Neural crest cell (in vitro differentiated cells): ENCODE data around the gene ZDHHC11B. TPM values are rescaled to one million over a fixed set of nuclear protein-coding genes. Genes with fewer than 3 reads are reported as not detected.
"Not testable (repeated sequence)": the region's sequence is repeated elsewhere in the genome, so short reads cannot be mapped to it uniquely, and the experiment has no call there.

Experiments
- DNase-seq: peaks from one replicate; pipeline ENCODE4 v3.0.0; 2021; ENCODE audit warnings: low read depth, mixed read lengths, low spot score
- H3K27ac Mint-ChIP-seq: one replicate; pipeline ENCODE4 v1.8.0; 2021; ENCODE audit warnings: mild to moderate bottlenecking, mixed read lengths; ENCODE audit not compliant: unreplicated experiment
- H3K27me3 Mint-ChIP-seq: 2 replicates; pipeline ENCODE4 v1.8.0; 2021; ENCODE audit warnings: low read depth, mild to moderate bottlenecking, mixed read lengths
- H3K36me3 Mint-ChIP-seq: 2 replicates; pipeline ENCODE4 v1.8.0; 2021; ENCODE audit warnings: low read depth, mild to moderate bottlenecking, mixed read lengths
- H3K4me1 Mint-ChIP-seq: 2 replicates; pipeline ENCODE4 v1.8.0; 2021; ENCODE audit warnings: mixed read lengths
- H3K4me3 Mint-ChIP-seq: one replicate; pipeline ENCODE4 v1.8.0; 2021; ENCODE audit warnings: mild to moderate bottlenecking, mixed read lengths
- H3K9me3 Mint-ChIP-seq: 2 replicates; pipeline ENCODE4 v1.8.0; 2021; ENCODE audit warnings: mixed read lengths
- CTCF ChIP-seq: fragments of 200-600 bp; sonication (generic); conservative IDR thresholded peaks from 2 replicates; pipeline ENCODE4 v1.5.0; 2021; ENCODE audit warnings: antibody characterized with exemption, mild to moderate bottlenecking
- total RNA-seq: library from RNA; stranded (reverse); gene quantifications from 2 replicates; pipeline ENCODE4 v1.2.1, GENCODE V29; 2021

The ZDHHC11B gene
- total RNA-seq, 1 donor from 2014 or later = 3.0 TPM

GRCh38 chr5:816176-816575 is 31.6 kb upstream of the ZDHHC11B start:
- Mint-ChIP-seq H3K9me3 (no peaks in the 10 kb centered on the region), H3K4me3 (no peak overlapping the region), H3K27me3 (no peaks in the 10 kb centered on the region), H3K36me3 (peaks cover 16% of the 10 kb centered on the region), H3K27ac (no peak overlapping the region), H3K4me1 (no peaks in the 10 kb centered on the region)
- DNase-seq = no peak
- TF ChIP-seq CTCF = no peak

- no peak for DNase-seq
- no peaks in the 10 kb centered on the region for H3K27me3 Mint-ChIP-seq
- TF ChIP-seq CTCF = no peak
- H3K4me1 Mint-ChIP-seq = no peaks in the 10 kb centered on the region
- no peak overlapping the region for H3K27ac Mint-ChIP-seq
- H3K4me3 Mint-ChIP-seq = no peak overlapping the region
- peaks cover 16% of the 10 kb centered on the region for H3K36me3 Mint-ChIP-seq
- H3K9me3 Mint-ChIP-seq = no peaks in the 10 kb centered on the region
Observed at GRCh38 chr5:815449-815848, 30.9 kb upstream of the ZDHHC11B start.

GRCh38 chr5:813575-813974 is 29.0 kb upstream of the ZDHHC11B start:
- not testable (repeated sequence) for H3K27me3 Mint-ChIP-seq, H3K9me3 Mint-ChIP-seq, DNase-seq, H3K27ac Mint-ChIP-seq, H3K4me3 Mint-ChIP-seq, H3K4me1 Mint-ChIP-seq
- H3K36me3 Mint-ChIP-seq = peaks cover 16% of the 10 kb centered on the region

GRCh38 chr5:811384-811783 is 26.9 kb upstream of the ZDHHC11B start:
- H3K27ac Mint-ChIP-seq, H3K27me3 Mint-ChIP-seq, H3K9me3 Mint-ChIP-seq, H3K4me1 Mint-ChIP-seq, DNase-seq, H3K4me3 Mint-ChIP-seq: not testable (repeated sequence)
- H3K36me3 Mint-ChIP-seq = peaks cover 10% of the 10 kb centered on the region

- H3K27ac Mint-ChIP-seq, H3K4me1 Mint-ChIP-seq, DNase-seq, H3K4me3 Mint-ChIP-seq, H3K36me3 Mint-ChIP-seq, H3K9me3 Mint-ChIP-seq, H3K27me3 Mint-ChIP-seq: not testable (repeated sequence)
Observed at GRCh38 chr5:807719-808514, 23.4 kb upstream of the ZDHHC11B start.

- Mint-ChIP-seq H3K27ac (no peak overlapping the region), H3K36me3 (peaks cover 12% of the 10 kb centered on the region), H3K4me1 (no peaks in the 10 kb centered on the region), H3K27me3 (no peaks in the 10 kb centered on the region), H3K9me3 (peaks cover 13% of the 10 kb centered on the region), H3K4me3 (no peak overlapping the region)
- TF ChIP-seq CTCF = no peak
- no peak for DNase-seq
Observed at GRCh38 chr5:801472-801871, 16.9 kb upstream of the ZDHHC11B start.

GRCh38 chr5:801055-801454 is 16.5 kb upstream of the ZDHHC11B start:
- H3K27ac Mint-ChIP-seq = not testable (repeated sequence)

GRCh38 chr5:798505-799138 is 14.1 kb upstream of the ZDHHC11B start:
- DNase-seq, H3K4me3 Mint-ChIP-seq, H3K27ac Mint-ChIP-seq, H3K27me3 Mint-ChIP-seq, H3K4me1 Mint-ChIP-seq: not testable (repeated sequence)
- peaks cover 12% of the 10 kb centered on the region for H3K9me3 Mint-ChIP-seq
- H3K36me3 Mint-ChIP-seq = peaks cover 18% of the 10 kb centered on the region

More at GRCh38 chr5:801055-801454, 16.5 kb upstream of the ZDHHC11B start:
- H3K27me3 Mint-ChIP-seq, H3K4me3 Mint-ChIP-seq, H3K4me1 Mint-ChIP-seq, DNase-seq: not testable (repeated sequence)
- peaks cover 13% of the 10 kb centered on the region for H3K9me3 Mint-ChIP-seq
- peaks cover 12% of the 10 kb centered on the region for H3K36me3 Mint-ChIP-seq

- H3K36me3 Mint-ChIP-seq = peaks cover 20% of the 10 kb centered on the region
- H3K4me3 Mint-ChIP-seq, DNase-seq, H3K27me3 Mint-ChIP-seq, H3K4me1 Mint-ChIP-seq, H3K27ac Mint-ChIP-seq: not testable (repeated sequence)
- peaks cover 18% of the 10 kb centered on the region for H3K9me3 Mint-ChIP-seq
Observed at GRCh38 chr5:797986-798385, 13.5 kb upstream of the ZDHHC11B start.

- H3K4me1 Mint-ChIP-seq, H3K27ac Mint-ChIP-seq, DNase-seq, H3K4me3 Mint-ChIP-seq: not testable (repeated sequence)
- Mint-ChIP-seq H3K27me3 (peaks cover 18% of the 10 kb centered on the region), H3K36me3 (peaks cover 19% of the 10 kb centered on the region), H3K9me3 (peaks cover 23% of the 10 kb centered on the region)
Observed at GRCh38 chr5:795873-796272, 11.3 kb upstream of the ZDHHC11B start.
